IMR-90 (cell line): ENCODE measurements around the gene ASTN2. TPM values are rescaled to one million over a fixed set of nuclear protein-coding genes. Genes with fewer than 3 reads are reported as not detected.

Source experiments
- ATAC-seq: fragments of 200-7000 bp; cut with Tn5 transposase; 2 replicates; pipeline ENCODE4 v1.9.1; 2020; ENCODE audit warnings: low read depth, mild to moderate bottlenecking, moderate library complexity
- BruUV-seq: library from RNA; stranded (reverse); fragments of 400-500 nt; replicated peaks from 2 replicates; lab custom pipeline; 2021; lab: Mats Ljungman, UMichigan
- CTCF ChIA-PET: fragments of 300-600 bp; formaldehyde crosslinking; extraction: SDS; loops from one replicate; lab custom pipeline; 2021; ENCODE audit warnings: antibody characterized with exemption; lab: Yijun Ruan, JAX
- POLR2A ChIA-PET: fragments of 300-600 bp; sonication (Branson Sonifier 250); formaldehyde crosslinking; loops from one replicate; lab custom pipeline; 2022; ENCODE audit warnings: antibody characterized with exemption; ENCODE audit not compliant: unreplicated experiment; lab: Charles Lee
- DNase-seq: peaks from one replicate; pipeline ENCODE4 v3.0.0; 2013
- H2AFZ ChIP-seq: replicated peaks from 2 replicates; pipeline ENCODE3; 2013; ENCODE audit warnings: low read length, mild to moderate bottlenecking; ENCODE audit not compliant: poor library complexity
- H2AK5ac ChIP-seq: 2 replicates; pipeline ENCODE4 v1.6.1; 2013; ENCODE audit warnings: low read depth, low read length, inconsistent platforms
- H2AK9ac ChIP-seq: replicated peaks from 2 replicates; pipeline ENCODE3; 2013; ENCODE audit warnings: mild to moderate bottlenecking, low read depth, low read length, moderate library complexity; ENCODE audit not compliant: poor library complexity
- H2BK120ac ChIP-seq: 2 replicates; pipeline ENCODE4 v1.6.1; 2013; ENCODE audit warnings: low read depth, low read length, inconsistent platforms
- H2BK15ac ChIP-seq: 3 replicates; pipeline ENCODE4 v1.6.1; 2013; ENCODE audit warnings: low read depth, low read length, inconsistent platforms
- H2BK20ac ChIP-seq: 2 replicates; pipeline ENCODE4 v1.6.1; 2013; ENCODE audit warnings: low read depth, mild to moderate bottlenecking, inconsistent platforms, low read length, moderate library complexity
- H2BK5ac ChIP-seq: 2 replicates; pipeline ENCODE4 v1.6.1; 2013; ENCODE audit warnings: mild to moderate bottlenecking, low read depth, low read length, inconsistent platforms; ENCODE audit not compliant: poor library complexity, severe bottlenecking
- H3K14ac ChIP-seq: replicated peaks from 2 replicates; pipeline ENCODE4 v1.6.1; 2013; ENCODE audit warnings: low read depth, low read length, inconsistent platforms
- H3K18ac ChIP-seq: 2 replicates; pipeline ENCODE4 v1.6.1; 2013; ENCODE audit warnings: low read depth, low read length, control low read depth
- H3K23ac ChIP-seq: 2 replicates; pipeline ENCODE4 v1.6.1; 2013; ENCODE audit warnings: low read depth, low read length, inconsistent platforms
- H3K27ac ChIP-seq: 2 replicates; pipeline ENCODE4 v1.5.1; 2013; ENCODE audit warnings: mild to moderate bottlenecking, control low read depth, low read length; ENCODE audit not compliant: insufficient read depth
- H3K27me3 ChIP-seq: 2 replicates; pipeline ENCODE4 v1.6.1; 2013; ENCODE audit warnings: low read length; ENCODE audit not compliant: control insufficient read depth, insufficient read depth
- H3K36me3 ChIP-seq: 2 replicates; pipeline ENCODE4 v1.6.1; 2013; ENCODE audit warnings: low read length, mixed read lengths; ENCODE audit not compliant: control insufficient read depth, insufficient read depth
- H3K4ac ChIP-seq: 2 replicates; pipeline ENCODE4 v1.6.1; 2013; ENCODE audit warnings: low read depth, low read length, inconsistent platforms
- H3K4me1 ChIP-seq: 2 replicates; pipeline ENCODE4 v1.6.1; 2013; ENCODE audit warnings: low read length, mixed read lengths; ENCODE audit not compliant: control insufficient read depth, insufficient read depth
- H3K4me2 ChIP-seq: 2 replicates; pipeline ENCODE4 v1.6.1; 2013; ENCODE audit warnings: low read depth, mild to moderate bottlenecking, control low read depth, low read length, moderate library complexity
- H3K4me3 ChIP-seq: 2 replicates; pipeline ENCODE4 v1.5.1; 2013; ENCODE audit warnings: low read depth, mild to moderate bottlenecking, control low read depth, low read length, moderate library complexity; ENCODE audit not compliant: insufficient read depth
- H3K56ac ChIP-seq: 2 replicates; pipeline ENCODE4 v1.6.1; 2013; ENCODE audit warnings: low read length, inconsistent platforms; ENCODE audit not compliant: insufficient read depth; ENCODE audit errors: extremely low read depth
- H3K79me1 ChIP-seq, 2 experiments: 2 replicates each; pipeline ENCODE4 v1.6.1; 2013; ENCODE audit warnings: low read length in 2 of 2, inconsistent platforms in 1 of 2, low read depth in 1 of 2
- H3K9ac ChIP-seq: 2 replicates; pipeline ENCODE4 v1.6.1; 2013; ENCODE audit warnings: low read depth, low read length, control low read depth
- H3K9me1 ChIP-seq: 2 replicates; pipeline ENCODE4 v1.6.1; 2013; ENCODE audit warnings: low read length, inconsistent platforms; ENCODE audit not compliant: insufficient read depth
- H3K9me3 ChIP-seq: 2 replicates; pipeline ENCODE4 v1.6.1; 2013; ENCODE audit warnings: low read length; ENCODE audit not compliant: control insufficient read depth, insufficient read depth
- H4K20me1 ChIP-seq: 2 replicates; pipeline ENCODE4 v1.6.1; 2013; ENCODE audit warnings: low read length, inconsistent platforms; ENCODE audit not compliant: insufficient read depth
- H4K5ac ChIP-seq: 2 replicates; pipeline ENCODE4 v1.6.1; 2013; ENCODE audit warnings: mild to moderate bottlenecking, low read depth, low read length, control low read depth
- H4K8ac ChIP-seq, 2 experiments: 2 replicates each; pipeline ENCODE4 v1.6.1; 2013; ENCODE audit warnings: low read depth in 2 of 2, low read length in 2 of 2, control low read depth in 1 of 2, inconsistent platforms in 1 of 2
- H4K91ac ChIP-seq: 2 replicates; pipeline ENCODE4 v1.6.1; 2013; ENCODE audit warnings: low read depth, low read length, inconsistent platforms; ENCODE audit not compliant: insufficient read depth
- BHLHE40 ChIP-seq: fragments of 150-350 bp; IDR thresholded peaks from 2 replicates; pipeline ENCODE4 v1.6.1; 2016; ENCODE audit warnings: mild to moderate bottlenecking, low read depth, low read length
- CEBPB ChIP-seq: IDR thresholded peaks from 2 replicates; pipeline ENCODE4 v1.6.1; 2012; ENCODE audit warnings: low read depth, low read length, improper control_type of control experiment
- RCOR1 ChIP-seq: IDR thresholded peaks from 2 replicates; pipeline ENCODE4 v1.6.1; 2012; ENCODE audit warnings: mild to moderate bottlenecking, low read length, improper control_type of control experiment; ENCODE audit not compliant: insufficient replicate concordance
- WGBS, 2 experiments: methylation state at CpG; one replicate each; pipeline versions ENCODE4 v1.1.5 to v1.1.7; 2013; ENCODE audit warnings: missing lambda C conversion rate in 2 of 2; ENCODE audit not compliant: insufficient read length in 1 of 2; ENCODE audit errors: extremely low coverage in 2 of 2; 5-methylcytosine and 5-hydroxymethylcytosine counted together
- dilution Hi-C: fragments of 300-500 bp; cut with HindIII; formaldehyde crosslinking; loops from one replicate; pipeline ENCODE4 v1.14.3; 2018; ENCODE audit warnings: low sequenced_read_pairs; ENCODE audit not compliant: unreplicated experiment
- in situ Hi-C: fragments of 300-500 bp; cut with MboI; formaldehyde crosslinking; loops from 3 replicates; pipeline ENCODE4 v1.14.3; 2019; ENCODE audit warnings: low sequenced_read_pairs, inconsistent platforms, mixed read lengths
- intact Hi-C: fragments of 100-400 bp; cut with micrococcal nuclease; formaldehyde crosslinking; loops from 2 replicates; pipeline ENCODE4 v1.10.0; 2022
- polyA plus RNA-seq, 3 experiments: library from polyadenylated mRNA; depleted of rRNA; stranded (reverse); fragments of >200 nt; gene quantifications; 2 replicates each; pipeline ENCODE4 v1.2.3, GENCODE V29; 2012; ENCODE audit warnings: low replicate concordance in 1 of 3
- total RNA-seq: library from RNA; depleted of rRNA; stranded (reverse); fragments of >200 nt; gene quantifications from 2 replicates; pipeline ENCODE4 v1.2.3, GENCODE V29; 2012

Gene ASTN2
- total and polyA plus RNA-seq, 2 of the 4 experiments (the other 2 are of a cell fraction): 3.8 to 6.8 TPM

DNA sequence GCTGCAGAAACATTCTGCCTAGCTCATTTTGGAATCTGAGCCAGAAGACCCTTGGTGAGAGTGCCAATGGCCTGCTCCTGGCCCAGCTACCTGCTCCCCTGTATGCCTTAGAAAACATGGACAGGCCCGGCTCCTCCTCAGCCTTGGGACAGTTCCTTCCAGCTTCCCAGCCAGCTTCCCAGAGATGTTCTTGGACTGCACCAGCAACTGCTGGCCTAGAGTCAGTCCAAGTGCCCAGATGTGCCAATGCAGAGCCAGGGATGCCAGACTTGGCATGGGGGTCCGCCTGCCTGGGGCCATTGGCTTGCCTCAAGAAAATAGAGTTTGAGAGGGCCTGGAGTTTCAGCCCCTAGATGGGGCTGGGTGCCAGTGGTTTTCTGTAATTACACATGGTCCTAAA lies 870.0 kb downstream of the ASTN2 start:
- TF ChIP-seq RCOR1 (no peak), CEBPB (no peak), BHLHE40 (no peak)
- no TSS peak for BruUV-seq
- WGBS, 2 experiments: 100% methylated on average over 1 of the region's 2 CpGs; no CpG with 5 or more reads in 1 of the 2 experiments
- Histone ChIP-seq H3K27me3 (no peaks in the 10 kb centered on the region), H2AFZ (no peak overlapping the region), H3K4me1 (peaks cover 21% of the 10 kb centered on the region), H3K4me3 (no peak overlapping the region), H2BK15ac (no peak overlapping the region), H3K4me2 (no peak overlapping the region), H3K36me3 (no peaks in the 10 kb centered on the region), H3K23ac (no peak overlapping the region), H2BK20ac (no peak overlapping the region), H3K9ac (no peak overlapping the region), H3K18ac (no peak overlapping the region), H3K56ac (no peak overlapping the region), H3K79me1 (no peaks in the 10 kb centered on the region), H2AK5ac (no peak overlapping the region), H3K9me3 (no peaks in the 10 kb centered on the region), H3K14ac (no peak overlapping the region), H2BK5ac (no peak overlapping the region), H2BK120ac (no peak overlapping the region), H4K8ac (no peak overlapping the region), H3K9me1 (no peaks in the 10 kb centered on the region), H3K4ac (no peak overlapping the region), H4K91ac (no peak overlapping the region), H4K20me1 (no peaks in the 10 kb centered on the region), H3K27ac (no peak overlapping the region), H4K5ac (no peak overlapping the region), H2AK9ac (no peak overlapping the region)
- in situ Hi-C loops: no loop called here
- DNase-seq (no peak), ATAC-seq (no peak)
- CTCF ChIA-PET: interaction anchor here (0.6 kb wide), 1 partner anchor 112 kb away, joined by 3 read pairs; no protein-coding TSS in a partner anchor
- POLR2A ChIA-PET: no interaction called here
- intact Hi-C loops: no loop called here
- dilution Hi-C loops: no loop called here
